Activated naive CD4-positive, alpha-beta T cell treated with anti-CD3 and anti-CD28 coated beads, Interleukin-2, amount 10 ng/mL, durations not matched to agents 7 days and 5 days (primary cell): ENCODE data around the gene HAPSTR1.

Experiments
- CTCF ChIA-PET: fragments of 350-600 bp; sonication (Branson Sonifier 250); formaldehyde crosslinking; loops from one replicate; lab custom pipeline; 2021; ENCODE audit warnings: antibody characterized with exemption; lab: Charles Lee
- DNase-seq: peaks from one replicate; pipeline ENCODE4 v3.0.0-alpha.2; 2020
- H3K27ac Mint-ChIP-seq: one replicate; pipeline ENCODE4 v1.8.0; 2021; ENCODE audit warnings: mild to moderate bottlenecking, moderate library complexity, mixed read lengths
- H3K27me3 Mint-ChIP-seq: one replicate; pipeline ENCODE4 v1.8.0; 2021; ENCODE audit warnings: mild to moderate bottlenecking, mixed read lengths
- H3K36me3 Mint-ChIP-seq: one replicate; pipeline ENCODE4 v1.8.0; 2021; ENCODE audit warnings: mixed read lengths
- H3K4me1 Mint-ChIP-seq: one replicate; pipeline ENCODE4 v1.8.0; 2021; ENCODE audit warnings: mixed read lengths
- H3K4me3 Mint-ChIP-seq: one replicate; pipeline ENCODE4 v1.8.0; 2021; ENCODE audit warnings: mild to moderate bottlenecking, moderate library complexity, mixed read lengths
- H3K9me3 Mint-ChIP-seq: one replicate; pipeline ENCODE4 v1.8.0; 2021; ENCODE audit warnings: mixed read lengths

Gene HAPSTR1

GRCh38 chr16:9095656-9096397 is 4.4 kb downstream of the HAPSTR1 start:
- Mint-ChIP-seq H3K4me1 (peaks cover 63% of the 10 kb centered on the region), H3K27me3 (no peaks in the 10 kb centered on the region), H3K36me3 (peaks cover 70% of the 10 kb centered on the region), H3K27ac (peak overlapping the region; percentile 50), H3K9me3 (no peaks in the 10 kb centered on the region), H3K4me3 (peak overlapping the region; percentile 44)
- DNase-seq, result no peak
- CTCF ChIA-PET, result no interaction called here

GRCh38 chr16:9096416-9096952 is 5.0 kb downstream of the HAPSTR1 start:
- peak overlapping the region; percentile 12 for H3K27ac Mint-ChIP-seq
- CTCF ChIA-PET, result no interaction called here
- H3K36me3 Mint-ChIP-seq, result peaks cover 75% of the 10 kb centered on the region
- no peaks in the 10 kb centered on the region for H3K9me3 Mint-ChIP-seq
- H3K4me3 Mint-ChIP-seq, result no peak overlapping the region
- DNase-seq, result no peak
- H3K4me1 Mint-ChIP-seq, result peaks cover 69% of the 10 kb centered on the region
- H3K27me3 Mint-ChIP-seq, result no peaks in the 10 kb centered on the region

GRCh38 chr16:9097266-9098219 is 6.1 kb downstream of the HAPSTR1 start:
- H3K9me3 Mint-ChIP-seq, result no peaks in the 10 kb centered on the region
- H3K27ac Mint-ChIP-seq, result peak overlapping the region; percentile 22
- peaks cover 80% of the 10 kb centered on the region for H3K4me1 Mint-ChIP-seq
- no peak overlapping the region for H3K4me3 Mint-ChIP-seq
- no peak for DNase-seq
- no peaks in the 10 kb centered on the region for H3K27me3 Mint-ChIP-seq
- H3K36me3 Mint-ChIP-seq, result peaks cover 85% of the 10 kb centered on the region
- CTCF ChIA-PET, result no interaction called here

- Mint-ChIP-seq H3K4me1 (peaks cover 86% of the 10 kb centered on the region), H3K27me3 (no peaks in the 10 kb centered on the region), H3K27ac (peak overlapping the region; percentile 22), H3K36me3 (peaks cover 85% of the 10 kb centered on the region), H3K9me3 (no peaks in the 10 kb centered on the region), H3K4me3 (peak overlapping the region; percentile 12)
- DNase-seq, result no peak
- CTCF ChIA-PET, result no interaction called here
Measured at GRCh38 chr16:9098377-9099090, 7.1 kb downstream of the HAPSTR1 start.

GRCh38 chr16:9099131-9099625 is 7.7 kb downstream of the HAPSTR1 start:
- no peak for DNase-seq
- H3K36me3 Mint-ChIP-seq, result peaks cover 84% of the 10 kb centered on the region
- H3K9me3 Mint-ChIP-seq, result no peaks in the 10 kb centered on the region
- peaks cover 91% of the 10 kb centered on the region for H3K4me1 Mint-ChIP-seq
- H3K27me3 Mint-ChIP-seq, result no peaks in the 10 kb centered on the region
- CTCF ChIA-PET, result no interaction called here
- H3K27ac Mint-ChIP-seq, result peak overlapping the region; percentile 28
- peak overlapping the region; percentile 11 for H3K4me3 Mint-ChIP-seq

- no peak for DNase-seq
- H3K4me3 Mint-ChIP-seq, result no peak overlapping the region
- no peak overlapping the region for H3K27ac Mint-ChIP-seq
- CTCF ChIA-PET, result interaction anchor here (1.2 to 2.1 kb wide), 3 partner anchors 9 to 37 kb away, joined by 3 to 7 read pairs (median 3); no protein-coding TSS in a partner anchor
- peaks cover 92% of the 10 kb centered on the region for H3K4me1 Mint-ChIP-seq
- H3K36me3 Mint-ChIP-seq, result peaks cover 89% of the 10 kb centered on the region
- H3K9me3 Mint-ChIP-seq, result no peaks in the 10 kb centered on the region
- no peaks in the 10 kb centered on the region for H3K27me3 Mint-ChIP-seq
Measured at GRCh38 chr16:9102379-9102778, 10.9 kb downstream of the HAPSTR1 start.

GRCh38 chr16:9102943-9103342 is 11.5 kb downstream of the HAPSTR1 start:
- CTCF ChIA-PET, result interaction anchor here (1.7 to 2.1 kb wide), 2 partner anchors 10 to 36 kb away, joined by 3 to 7 read pairs; no protein-coding TSS in a partner anchor
- H3K27ac Mint-ChIP-seq, result peak overlapping the region; percentile 67
- H3K36me3 Mint-ChIP-seq, result peaks cover 87% of the 10 kb centered on the region
- H3K9me3 Mint-ChIP-seq, result no peaks in the 10 kb centered on the region
- no peaks in the 10 kb centered on the region for H3K27me3 Mint-ChIP-seq
- H3K4me3 Mint-ChIP-seq, result no peak overlapping the region
- DNase-seq, result no peak
- H3K4me1 Mint-ChIP-seq, result peaks cover 91% of the 10 kb centered on the region

- DNase-seq, result no peak
- CTCF ChIA-PET, result no interaction called here
- H3K4me1 Mint-ChIP-seq, result peaks cover 85% of the 10 kb centered on the region
- H3K36me3 Mint-ChIP-seq, result peaks cover 84% of the 10 kb centered on the region
- no peaks in the 10 kb centered on the region for H3K27me3 Mint-ChIP-seq
- H3K4me3 Mint-ChIP-seq, result peak overlapping the region; percentile 16
- peak overlapping the region; percentile 67 for H3K27ac Mint-ChIP-seq
- H3K9me3 Mint-ChIP-seq, result no peaks in the 10 kb centered on the region
Measured at GRCh38 chr16:9103546-9103945, 12.1 kb downstream of the HAPSTR1 start.

- H3K4me3 Mint-ChIP-seq, result no peak overlapping the region
- CTCF ChIA-PET, result no interaction called here
- peak overlapping the region; percentile 24 for H3K27ac Mint-ChIP-seq
- no peak for DNase-seq
- peaks cover 84% of the 10 kb centered on the region for H3K36me3 Mint-ChIP-seq
- no peaks in the 10 kb centered on the region for H3K9me3 Mint-ChIP-seq
- H3K4me1 Mint-ChIP-seq, result peaks cover 84% of the 10 kb centered on the region
- no peaks in the 10 kb centered on the region for H3K27me3 Mint-ChIP-seq
Measured at GRCh38 chr16:9105189-9105588, 13.7 kb downstream of the HAPSTR1 start.

- no peak for DNase-seq
- H3K36me3 Mint-ChIP-seq, result peaks cover 73% of the 10 kb centered on the region
- no peak overlapping the region for H3K27ac Mint-ChIP-seq
- CTCF ChIA-PET, result no interaction called here
- no peaks in the 10 kb centered on the region for H3K9me3 Mint-ChIP-seq
- H3K27me3 Mint-ChIP-seq, result no peaks in the 10 kb centered on the region
- H3K4me1 Mint-ChIP-seq, result peaks cover 77% of the 10 kb centered on the region
- no peak overlapping the region for H3K4me3 Mint-ChIP-seq
Measured at GRCh38 chr16:9107025-9107970, 15.9 kb downstream of the HAPSTR1 start.

- Mint-ChIP-seq H3K27ac (no peak overlapping the region), H3K4me3 (no peak overlapping the region), H3K9me3 (no peaks in the 10 kb centered on the region), H3K27me3 (no peaks in the 10 kb centered on the region), H3K36me3 (peaks cover 66% of the 10 kb centered on the region), H3K4me1 (peaks cover 76% of the 10 kb centered on the region)
- no peak for DNase-seq
- CTCF ChIA-PET, result interaction anchor here (1.6 kb wide), 1 partner anchor 30 kb away, joined by 5 read pairs; no protein-coding TSS in a partner anchor
Measured at GRCh38 chr16:9109255-9109654, 17.8 kb downstream of the HAPSTR1 start.

- no peak for DNase-seq
- no peak overlapping the region for H3K27ac Mint-ChIP-seq
- no peaks in the 10 kb centered on the region for H3K9me3 Mint-ChIP-seq
- peaks cover 69% of the 10 kb centered on the region for H3K36me3 Mint-ChIP-seq
- CTCF ChIA-PET, result no interaction called here
- H3K27me3 Mint-ChIP-seq, result no peaks in the 10 kb centered on the region
- peaks cover 61% of the 10 kb centered on the region for H3K4me1 Mint-ChIP-seq
- H3K4me3 Mint-ChIP-seq, result no peak overlapping the region
Measured at GRCh38 chr16:9112166-9112843, 20.9 kb downstream of the HAPSTR1 start.
